DMS 273 (cell line): ENCODE results near the gene GRPEL1.
"Not testable (repeated sequence)": the region's sequence is repeated elsewhere in the genome, so short reads cannot be mapped to it uniquely, and the experiment has no call there.

Experiments
- DNase-seq: peaks from one replicate; lab custom pipeline; 2025; ENCODE audit not compliant: unreplicated experiment; lab: John Stamatoyannopoulos, UW

Gene GRPEL1

DNA sequence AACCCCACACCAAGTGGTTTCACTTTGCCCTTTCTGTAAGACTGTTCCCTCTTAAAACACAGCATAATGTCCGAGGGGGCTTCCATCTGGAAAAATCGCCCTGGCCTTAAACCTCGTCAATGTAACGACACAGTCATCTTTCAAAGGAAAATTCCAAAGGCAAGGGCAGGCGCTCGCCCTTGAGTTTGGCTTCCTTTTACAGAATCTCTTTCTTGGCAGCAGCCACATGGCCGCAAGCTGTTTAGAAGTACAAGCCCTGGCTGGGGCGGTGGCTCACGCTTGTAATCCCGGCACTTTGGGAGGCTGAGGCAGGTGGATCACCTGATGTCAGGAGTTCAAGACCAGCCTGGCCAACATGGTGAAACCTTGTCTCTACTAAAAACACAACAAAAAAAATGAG lies 27.1 kb upstream of the GRPEL1 start:
- DNase-seq, result no peak

GRCh38 chr4:7092026-7092425 lies 24.2 kb upstream of the GRPEL1 start:
- no peak for DNase-seq

- no peak for DNase-seq
Observed at GRCh38 chr4:7089213-7089986, 21.5 kb upstream of the GRPEL1 start.

DNA sequence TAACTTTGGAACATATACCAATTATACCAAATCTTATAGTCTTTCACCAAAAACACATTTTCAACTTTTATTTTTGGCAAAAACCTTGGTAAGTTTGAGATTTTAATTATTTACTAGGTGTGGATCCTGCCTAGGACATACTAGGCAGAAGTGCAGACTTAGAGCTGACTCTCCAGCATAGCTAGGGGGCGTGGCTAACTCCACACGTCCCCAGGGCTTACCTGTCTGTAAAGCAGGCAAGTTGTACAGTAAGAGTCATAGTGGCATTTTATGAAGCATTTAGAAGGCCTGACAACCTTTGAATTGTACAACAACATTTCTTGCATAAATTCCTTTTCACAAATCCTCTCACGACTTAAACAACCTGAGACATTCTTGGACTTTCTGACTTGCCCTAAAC lies 19.2 kb upstream of the GRPEL1 start:
- no peak for DNase-seq

- no peak for DNase-seq
Observed at GRCh38 chr4:7086384-7086783, 18.5 kb upstream of the GRPEL1 start.

DNA sequence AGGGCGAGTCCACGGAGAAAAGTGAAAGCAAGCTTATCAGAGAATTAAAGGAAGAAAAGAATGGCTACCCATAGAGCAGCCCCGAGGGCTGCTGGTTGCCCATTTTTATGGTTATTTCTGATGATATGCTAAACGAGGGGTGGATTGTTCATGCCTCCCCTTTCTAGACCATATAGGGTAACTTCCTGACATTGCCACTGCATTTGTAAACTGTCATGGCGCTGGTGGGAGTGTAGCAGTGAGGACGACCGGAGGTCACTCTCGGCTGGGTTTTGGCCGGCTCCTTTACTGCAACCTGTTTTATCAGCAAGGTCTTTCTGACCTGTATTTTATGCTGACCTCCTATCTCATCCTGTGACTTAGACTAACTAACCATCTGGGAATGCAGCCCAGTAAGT lies 16.7 kb upstream of the GRPEL1 start:
- DNase-seq, result not testable (repeated sequence)

GRCh38 chr4:7083597-7084563 lies 16.0 kb upstream of the GRPEL1 start:
- no peak for DNase-seq

GRCh38 chr4:7079909-7080308 lies 12.0 kb upstream of the GRPEL1 start:
- DNase-seq, result not testable (repeated sequence)

- DNase-seq, result not testable (repeated sequence)
Observed at GRCh38 chr4:7079483-7079882, 11.6 kb upstream of the GRPEL1 start.

DNA sequence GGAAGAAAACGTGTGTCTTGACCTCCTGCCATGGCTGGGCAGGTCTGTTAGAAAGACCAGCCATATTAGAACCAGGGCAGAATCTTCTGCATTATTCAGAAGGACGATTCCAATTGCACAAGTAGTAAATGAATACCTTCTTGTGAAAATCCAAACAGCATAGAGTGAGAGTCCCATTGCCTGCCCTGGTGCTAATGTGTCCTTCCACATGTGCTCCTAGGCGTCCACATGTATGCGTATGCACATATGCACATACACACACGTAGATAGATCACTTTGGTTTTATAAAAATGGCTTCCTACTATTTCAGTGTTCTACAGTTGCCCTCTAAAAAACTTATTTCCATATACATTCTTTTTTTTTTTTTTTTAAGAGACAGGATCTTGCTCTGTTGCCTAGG lies 10.2 kb upstream of the GRPEL1 start:
- DNase-seq, result no peak

DNA sequence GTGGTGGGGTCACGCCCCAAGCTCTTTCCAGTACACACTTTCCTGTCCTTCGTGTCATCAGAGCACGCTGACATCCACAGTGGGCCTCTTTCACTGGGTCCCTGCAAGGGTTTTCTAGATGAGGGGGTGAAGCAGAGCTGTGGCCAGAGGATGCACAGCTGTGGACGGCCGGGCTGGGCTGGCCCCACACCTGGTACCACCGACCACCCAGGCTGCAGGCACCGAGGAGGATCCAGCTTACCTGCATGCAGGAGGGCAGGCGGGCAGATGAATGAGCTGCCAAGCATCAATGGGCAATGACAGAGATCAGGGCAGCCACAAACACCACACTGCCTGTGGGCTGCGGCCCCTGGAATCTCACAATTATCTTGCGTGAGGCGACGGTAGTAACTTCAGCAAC lies 9.5 kb upstream of the GRPEL1 start:
- DNase-seq, result no peak

DNA sequence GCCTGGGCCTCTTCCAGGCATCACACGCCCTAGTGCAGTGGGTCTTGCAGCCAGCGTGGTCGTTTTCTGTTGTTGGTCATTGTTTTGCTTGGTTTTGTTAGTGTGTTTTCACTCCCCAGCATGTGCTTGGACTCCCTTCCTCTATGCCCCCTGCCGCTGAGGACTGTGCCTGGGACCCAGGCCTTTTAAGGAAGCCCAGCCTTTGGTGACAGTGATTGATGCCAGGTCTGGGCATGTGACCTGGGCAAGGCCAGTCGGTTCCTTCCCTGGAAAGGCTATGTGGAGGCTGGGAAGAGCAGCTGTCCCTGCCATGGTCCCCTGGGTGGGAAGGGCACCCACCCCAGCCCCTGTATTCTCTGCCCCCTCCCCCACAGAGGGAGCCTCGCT lies 8.8 kb upstream of the GRPEL1 start:
- no peak for DNase-seq

DNA sequence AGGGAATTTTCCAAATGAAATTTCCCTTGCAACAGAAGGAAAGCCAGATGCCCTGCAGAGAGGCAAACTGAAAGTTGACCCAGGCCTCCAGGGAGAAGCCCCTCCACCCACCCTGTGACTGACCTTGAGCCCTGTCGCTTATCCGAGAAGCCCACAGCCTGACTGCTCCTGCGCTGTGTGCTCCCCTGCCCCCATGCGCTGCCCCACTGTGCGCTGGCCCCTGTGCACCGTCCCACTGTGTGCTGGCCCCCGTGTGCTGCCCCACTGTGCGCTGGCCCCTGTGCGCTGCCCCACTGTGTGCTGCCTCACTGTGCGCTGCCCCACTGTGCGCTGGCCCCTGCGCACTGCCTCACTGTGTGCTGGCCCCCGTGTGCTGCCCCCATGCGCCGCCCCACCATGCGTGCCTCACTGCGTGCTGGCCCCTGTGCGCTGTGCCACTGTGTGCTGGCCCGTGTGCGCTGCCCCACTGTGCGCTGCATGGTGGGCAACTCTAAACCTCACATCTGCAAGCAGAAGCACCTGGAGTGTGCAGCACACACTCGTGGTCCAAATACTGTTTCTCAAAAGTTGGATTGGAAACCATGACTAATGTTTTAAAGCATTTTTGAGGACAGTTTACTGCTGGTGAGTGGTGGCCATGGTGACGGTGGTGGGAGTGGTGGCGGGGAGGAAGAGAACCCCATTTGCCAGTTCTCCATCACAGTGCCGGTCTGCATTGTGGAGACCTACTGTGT lies 8.3 kb upstream of the GRPEL1 start:
- peak; percentile 17 for DNase-seq

DNA sequence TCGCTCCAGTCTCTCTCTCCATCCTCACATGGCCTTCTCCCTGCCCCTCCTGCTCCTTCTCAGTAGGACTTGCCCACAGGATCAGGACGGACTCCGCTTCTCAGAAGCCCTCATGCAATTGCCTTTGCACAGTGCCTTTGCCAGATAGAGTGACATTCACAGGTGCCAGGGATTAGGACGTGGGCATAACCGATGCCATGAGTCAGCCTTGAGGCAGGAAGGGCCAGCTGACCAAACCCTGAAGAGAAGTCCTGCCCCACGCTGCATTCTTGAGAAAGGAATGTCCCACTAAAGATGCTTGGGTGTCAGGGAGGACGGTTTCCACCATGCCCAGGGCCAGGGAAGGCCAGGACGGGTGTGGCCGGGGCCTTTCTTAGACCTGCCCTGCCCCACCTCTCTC lies 6.6 kb upstream of the GRPEL1 start:
- no peak for DNase-seq

GRCh38 chr4:7073526-7074390 lies 5.9 kb upstream of the GRPEL1 start:
- DNase-seq, result peak; percentile 78

DNA sequence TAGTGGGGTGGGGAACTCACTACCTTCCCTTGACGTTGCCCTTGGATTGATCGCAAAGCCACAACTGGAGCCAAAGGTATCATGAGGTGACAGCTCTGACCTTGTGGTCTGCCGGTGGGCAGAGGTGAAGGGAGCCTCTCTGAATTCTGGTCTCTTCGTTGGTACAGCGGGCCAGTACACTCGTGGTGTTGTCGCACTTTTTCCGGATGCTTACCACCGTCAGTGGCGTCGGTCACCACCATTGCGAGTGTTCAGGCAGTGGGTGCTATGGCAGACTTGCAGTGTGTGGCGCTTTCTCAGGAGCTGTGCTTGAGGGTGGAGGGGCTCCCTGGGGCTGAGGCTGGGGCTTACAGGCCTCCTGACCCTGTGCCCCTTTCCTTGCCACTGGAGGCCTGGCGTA lies 5.2 kb upstream of the GRPEL1 start:
- DNase-seq, result no peak

- peak; percentile 80 for DNase-seq
Observed at GRCh38 chr4:7070729-7071511, 3.1 kb upstream of the GRPEL1 start.

DNA sequence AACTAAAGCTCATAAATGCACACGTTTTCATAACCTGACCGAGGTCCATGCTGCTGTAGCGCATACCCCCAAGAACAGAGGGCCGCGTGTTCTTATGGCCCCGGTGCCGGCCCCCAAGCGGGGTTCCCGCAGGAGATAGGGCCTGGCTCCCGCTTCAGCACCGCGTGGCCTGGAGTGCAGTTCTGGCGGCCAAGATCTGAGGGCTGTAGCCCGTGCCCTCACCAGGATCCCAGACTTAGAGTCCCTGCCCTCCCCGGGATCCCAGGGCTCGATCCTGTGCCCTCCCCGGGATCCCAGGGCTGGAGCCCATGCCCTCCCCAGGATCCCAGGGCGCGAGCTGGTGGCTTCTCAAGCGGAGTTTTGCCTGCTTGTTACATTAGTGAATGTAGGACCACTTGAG lies 1.0 kb upstream of the GRPEL1 start:
- DNase-seq, result peak; percentile 38

DNA sequence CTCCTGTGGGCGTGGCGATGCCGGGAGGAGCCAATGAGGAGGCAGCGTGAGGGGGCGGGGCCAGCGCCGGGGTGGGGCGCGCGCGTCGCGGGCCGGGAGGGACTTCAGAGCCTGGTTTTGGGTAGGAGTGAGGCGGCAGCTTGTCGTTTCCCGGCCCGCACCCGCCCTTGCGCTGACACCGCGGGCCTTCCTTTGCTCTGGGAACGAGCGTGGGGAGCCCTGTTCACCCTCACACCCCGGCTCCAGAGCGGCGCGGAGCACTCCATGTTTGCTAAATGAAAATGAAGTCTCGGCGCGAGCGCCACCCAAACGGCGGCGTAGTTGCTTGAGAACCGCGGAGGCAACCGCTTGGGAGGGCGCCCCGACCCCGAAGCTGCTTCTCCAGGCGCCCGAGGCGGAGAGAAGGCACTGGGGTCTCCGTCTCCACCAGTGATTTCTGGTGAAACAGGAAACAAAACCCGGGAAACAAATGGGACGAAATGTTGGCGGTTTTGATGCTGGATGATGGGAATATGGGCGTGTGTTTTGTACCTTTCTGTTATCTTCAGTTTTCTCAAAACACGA lies 497 bp upstream of the GRPEL1 start:
- no peak for DNase-seq

DNA sequence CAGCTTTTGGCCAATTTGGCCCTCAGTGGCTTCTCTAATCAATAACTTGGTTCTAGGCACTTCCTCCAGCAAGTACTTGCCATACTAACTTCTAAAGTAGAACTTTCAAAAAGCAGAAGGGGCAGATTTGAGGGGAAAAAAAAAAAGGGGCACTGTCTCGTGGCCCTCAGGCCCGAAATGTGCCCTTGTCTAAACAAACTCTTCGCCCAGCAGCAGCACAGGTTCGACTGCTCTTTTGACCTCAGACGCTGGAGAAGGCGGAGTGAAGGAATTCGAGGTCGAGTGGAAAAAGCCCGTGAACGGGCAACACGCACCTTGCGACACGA lies 775 bp downstream of the GRPEL1 start:
- no peak for DNase-seq
